ENCODE measurements around the gene FUT3. TPM values are rescaled to one million over a fixed set of nuclear protein-coding genes. Genes with fewer than 3 reads are reported as not detected.
A peak's percentile ranks its signal among the peaks of the same experiment; 100 is the strongest.

Gene FUT3
- polyA plus RNA-seq, 3 donors, result not detected

DNA sequence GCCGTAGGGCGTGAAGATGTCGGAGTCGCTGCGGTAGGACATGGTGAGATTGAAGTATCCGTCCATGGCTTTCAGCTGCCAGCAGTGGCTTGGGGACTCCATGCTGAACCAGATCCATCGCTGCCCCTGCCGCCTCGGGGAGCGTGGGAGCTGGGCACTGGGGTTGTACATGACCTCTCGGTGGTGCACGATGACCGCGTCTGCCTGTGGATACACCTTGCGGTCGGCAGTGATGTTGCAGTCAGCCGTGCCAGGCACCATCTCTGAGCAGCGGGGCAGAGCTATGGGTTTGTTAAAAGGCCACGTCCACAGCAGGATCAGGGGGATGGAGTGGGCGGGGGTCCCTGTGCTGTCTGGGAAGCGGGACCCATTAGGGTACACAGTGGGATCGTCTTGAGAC lies 19.2 kb downstream of the FUT3 start:
- Histone ChIP-seq H3K9me3 (replicated peaks in 1 of 2; ENCODE audit: control insufficient read depth in 1 of 2, insufficient read depth in 1 of 2, low read length in 2 of 2) (peaks cover 0 to 5% of the 10 kb centered on the region in 2 donors), H3K4me1 (ENCODE audit: control insufficient read depth in 1 of 2, insufficient read depth in 2 of 2, low read length in 2 of 2) (peaks cover 17 to 20% of the 10 kb centered on the region in 2 donors), H3K27me3 (ENCODE audit: control insufficient read depth in 2 of 2, insufficient read depth in 2 of 2, low read length in 2 of 2) (peaks cover 0 to 19% of the 10 kb centered on the region in 2 donors), H3K4me3 (replicated peaks in 1 of 3; ENCODE audit: low read depth in 2 of 3, low read length in 3 of 3) (no peak overlapping the region), H3K4me2 (replicated peaks; ENCODE audit: extremely low read depth, low read length, poor library complexity, severe bottlenecking) (no peak overlapping the region), H2AFZ (ENCODE audit: insufficient read depth, low read depth, low read length, poor library complexity, severe bottlenecking) (no peak overlapping the region), H3K27ac (ENCODE audit: low read depth in 1 of 2, low read length in 2 of 2) (no peak overlapping the region), H3K79me2 (ENCODE audit: insufficient read depth, low read length) (no peaks in the 10 kb centered on the region), H4K20me1 (ENCODE audit: insufficient read depth, low read length) (no peaks in the 10 kb centered on the region), H3K36me3 (replicated peaks in 1 of 2; ENCODE audit: control insufficient read depth in 1 of 2, insufficient read depth in 2 of 2, low read length in 2 of 2) (no peaks in the 10 kb centered on the region), H3K9ac (ENCODE audit: insufficient read depth, low read length, poor library complexity, severe bottlenecking) (no peak overlapping the region)
- H3K36me3 Mint-ChIP-seq, result no peaks in the 10 kb centered on the region
- H3K4me3 Mint-ChIP-seq, result no peak overlapping the region
- TF ChIP-seq, protein P1, sequence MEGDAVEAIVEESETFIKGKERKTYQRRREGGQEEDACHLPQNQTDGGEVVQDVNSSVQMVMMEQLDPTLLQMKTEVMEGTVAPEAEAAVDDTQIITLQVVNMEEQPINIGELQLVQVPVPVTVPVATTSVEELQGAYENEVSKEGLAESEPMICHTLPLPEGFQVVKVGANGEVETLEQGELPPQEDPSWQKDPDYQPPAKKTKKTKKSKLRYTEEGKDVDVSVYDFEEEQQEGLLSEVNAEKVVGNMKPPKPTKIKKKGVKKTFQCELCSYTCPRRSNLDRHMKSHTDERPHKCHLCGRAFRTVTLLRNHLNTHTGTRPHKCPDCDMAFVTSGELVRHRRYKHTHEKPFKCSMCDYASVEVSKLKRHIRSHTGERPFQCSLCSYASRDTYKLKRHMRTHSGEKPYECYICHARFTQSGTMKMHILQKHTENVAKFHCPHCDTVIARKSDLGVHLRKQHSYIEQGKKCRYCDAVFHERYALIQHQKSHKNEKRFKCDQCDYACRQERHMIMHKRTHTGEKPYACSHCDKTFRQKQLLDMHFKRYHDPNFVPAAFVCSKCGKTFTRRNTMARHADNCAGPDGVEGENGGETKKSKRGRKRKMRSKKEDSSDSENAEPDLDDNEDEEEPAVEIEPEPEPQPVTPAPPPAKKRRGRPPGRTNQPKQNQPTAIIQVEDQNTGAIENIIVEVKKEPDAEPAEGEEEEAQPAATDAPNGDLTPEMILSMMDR (IDR thresholded peaks at IDR 0.05), result no peak
- intact Hi-C loops (cut with micrococcal nuclease), result no loop called here
- no peak for DNase-seq
- peak overlapping the region in 1 of 7 donors; percentile 4 for H3K27ac Mint-ChIP-seq
- peaks cover 13 to 27% (median 18%) of the 10 kb centered on the region in 3 donors for H3K27me3 Mint-ChIP-seq (ENCODE audit: low read depth in 3 of 3)
- peaks cover 2 to 9% (median 8%) of the 10 kb centered on the region in 7 donors for H3K9me3 Mint-ChIP-seq
- 97% methylated on average over 18 of the region's 22 CpGs for WGBS (ENCODE audit: insufficient coverage)
- peaks cover 12% of the 10 kb centered on the region for H3K4me1 Mint-ChIP-seq

- Mint-ChIP-seq H3K27me3 (ENCODE audit: low read depth in 3 of 3) (peaks cover 13 to 32% (median 18%) of the 10 kb centered on the region in 3 donors), H3K4me3 (no peak overlapping the region), H3K4me1 (peaks cover 18% of the 10 kb centered on the region), H3K9me3 (peaks cover 2 to 15% (median 9%) of the 10 kb centered on the region in 7 donors), H3K27ac (no peak overlapping the region), H3K36me3 (no peaks in the 10 kb centered on the region)
- Histone ChIP-seq H3K36me3 (replicated peaks in 1 of 2; ENCODE audit: control insufficient read depth in 1 of 2, insufficient read depth in 2 of 2, low read length in 2 of 2) (no peaks in the 10 kb centered on the region), H3K27me3 (ENCODE audit: control insufficient read depth in 2 of 2, insufficient read depth in 2 of 2, low read length in 2 of 2) (peaks cover 0 to 19% of the 10 kb centered on the region in 2 donors), H3K9ac (ENCODE audit: insufficient read depth, low read length, poor library complexity, severe bottlenecking) (no peak overlapping the region), H3K27ac (ENCODE audit: low read depth in 1 of 2, low read length in 2 of 2) (no peak overlapping the region), H3K4me2 (replicated peaks; ENCODE audit: extremely low read depth, low read length, poor library complexity, severe bottlenecking) (no peak overlapping the region), H3K9me3 (replicated peaks in 1 of 2; ENCODE audit: control insufficient read depth in 1 of 2, insufficient read depth in 1 of 2, low read length in 2 of 2) (peaks cover 0 to 5% of the 10 kb centered on the region in 2 donors), H3K4me1 (ENCODE audit: control insufficient read depth in 1 of 2, insufficient read depth in 2 of 2, low read length in 2 of 2) (peaks cover 19 to 26% of the 10 kb centered on the region in 2 donors), H2AFZ (ENCODE audit: insufficient read depth, low read depth, low read length, poor library complexity, severe bottlenecking) (no peak overlapping the region), H3K4me3 (replicated peaks in 1 of 3; ENCODE audit: low read depth in 2 of 3, low read length in 3 of 3) (no peak overlapping the region), H3K79me2 (ENCODE audit: insufficient read depth, low read length) (no peaks in the 10 kb centered on the region), H4K20me1 (ENCODE audit: insufficient read depth, low read length) (no peaks in the 10 kb centered on the region)
- TF ChIP-seq, protein P1 (IDR thresholded peaks at IDR 0.05), result no peak
- no peak for DNase-seq
- WGBS (ENCODE audit: insufficient coverage), result 96% methylated on average over 9 of the region's 9 CpGs
- intact Hi-C loops (cut with micrococcal nuclease), result no loop called here
Observed at GRCh38 chr19:5831159-5831558, 20.1 kb downstream of the FUT3 start.
